ENCODE data around the gene HTR3B.
"Not testable (repeated sequence)": the region's sequence is repeated elsewhere in the genome, so short reads cannot be mapped to it uniquely, and the experiment has no call there.

Gene HTR3B, protein sequence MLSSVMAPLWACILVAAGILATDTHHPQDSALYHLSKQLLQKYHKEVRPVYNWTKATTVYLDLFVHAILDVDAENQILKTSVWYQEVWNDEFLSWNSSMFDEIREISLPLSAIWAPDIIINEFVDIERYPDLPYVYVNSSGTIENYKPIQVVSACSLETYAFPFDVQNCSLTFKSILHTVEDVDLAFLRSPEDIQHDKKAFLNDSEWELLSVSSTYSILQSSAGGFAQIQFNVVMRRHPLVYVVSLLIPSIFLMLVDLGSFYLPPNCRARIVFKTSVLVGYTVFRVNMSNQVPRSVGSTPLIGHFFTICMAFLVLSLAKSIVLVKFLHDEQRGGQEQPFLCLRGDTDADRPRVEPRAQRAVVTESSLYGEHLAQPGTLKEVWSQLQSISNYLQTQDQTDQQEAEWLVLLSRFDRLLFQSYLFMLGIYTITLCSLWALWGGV

DNA sequence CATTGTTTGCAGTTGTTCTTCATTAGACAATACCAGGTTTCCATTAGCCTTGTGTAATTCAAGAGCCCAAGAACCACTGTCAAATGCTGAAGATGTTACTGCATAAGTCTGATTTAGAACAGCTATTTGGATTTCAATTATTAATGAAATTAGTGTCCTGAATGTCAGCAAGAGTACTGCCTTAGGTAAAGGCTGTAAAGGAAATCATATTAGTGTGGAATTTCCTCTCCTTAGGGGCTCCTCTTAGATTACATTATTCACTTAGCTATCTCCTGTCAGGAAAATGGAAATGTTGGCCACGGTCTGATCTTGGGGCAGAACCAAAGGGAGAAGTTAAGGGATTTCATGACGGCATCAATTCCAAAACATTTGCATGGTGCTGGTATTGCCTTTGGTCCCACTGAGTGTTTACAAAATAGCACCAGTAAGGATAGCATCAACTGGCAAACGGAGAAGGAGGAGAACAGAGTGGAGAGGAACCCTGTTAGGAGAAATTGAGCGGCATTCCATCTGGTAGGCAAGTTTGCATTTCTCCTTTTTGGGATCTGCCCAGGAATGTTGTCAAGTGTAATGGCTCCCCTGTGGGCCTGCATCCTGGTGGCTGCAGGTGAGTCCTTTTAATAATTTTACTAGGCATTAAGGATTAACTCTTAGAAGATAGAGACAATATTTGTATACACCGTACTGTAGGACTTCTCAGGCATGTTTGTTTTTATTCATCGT is at the start of gene HTR3B:
HTR3B (plus strand) TSS at position 418 of the 723 bp plus-strand sequence; CDS start at position 556, 138 bp downstream.
- no peak for DNase-seq

DNA sequence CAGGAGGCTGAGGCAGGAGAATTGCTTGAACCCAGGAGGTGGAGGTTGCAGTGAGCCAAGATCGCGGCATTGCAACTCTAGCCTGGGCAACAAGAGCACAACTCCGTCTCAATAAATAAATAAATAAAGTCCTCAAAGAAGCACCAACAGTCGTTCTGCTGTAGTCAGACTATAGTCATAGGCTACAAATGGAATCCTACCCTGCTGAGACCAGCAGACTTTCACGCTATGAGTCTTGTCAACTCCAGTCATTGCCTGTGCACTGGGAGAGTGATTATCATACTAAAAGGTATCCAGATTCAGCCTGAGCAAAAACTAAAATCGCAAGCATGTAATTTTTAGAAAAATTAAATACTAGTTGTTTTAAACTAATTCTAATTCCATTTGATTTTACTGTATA is 48.8 kb upstream of the HTR3B start:
- no peak for DNase-seq

DNA sequence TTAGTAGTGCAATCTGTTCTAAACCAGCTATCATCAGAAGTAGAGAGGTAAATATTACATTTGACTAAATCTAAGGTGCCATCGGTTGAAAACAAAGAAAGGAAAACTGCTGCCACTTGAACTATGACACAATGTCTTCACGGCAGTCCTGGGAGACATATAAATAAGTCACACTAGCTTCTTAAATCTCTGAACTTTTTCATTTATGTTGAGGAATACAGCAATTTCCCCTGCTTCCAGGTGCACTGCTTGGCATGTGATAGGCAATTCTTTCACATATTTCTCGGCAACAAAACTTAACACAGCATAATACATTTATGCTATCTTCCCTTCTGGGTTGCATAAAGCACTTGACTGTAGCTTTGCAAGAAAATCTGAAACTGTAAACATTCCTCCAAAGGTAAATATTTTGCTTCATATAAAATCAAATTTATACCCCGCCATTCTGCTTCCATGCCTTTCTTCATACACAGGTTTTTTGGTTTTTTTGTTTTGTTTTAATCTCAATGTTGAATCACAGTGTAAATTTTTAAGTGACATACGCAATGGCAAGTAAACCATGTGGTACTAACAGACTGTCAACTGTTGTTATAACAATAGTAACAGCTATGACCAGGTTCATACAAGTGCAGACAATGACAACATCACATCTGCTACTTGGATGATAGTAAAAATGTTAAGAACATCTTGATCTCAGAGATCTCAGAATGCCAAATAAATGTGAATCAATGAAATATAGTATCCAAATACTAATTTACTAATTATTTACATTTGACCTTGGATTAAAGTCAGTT is 47.4 kb upstream of the HTR3B start:
- DNase-seq = no peak

DNA sequence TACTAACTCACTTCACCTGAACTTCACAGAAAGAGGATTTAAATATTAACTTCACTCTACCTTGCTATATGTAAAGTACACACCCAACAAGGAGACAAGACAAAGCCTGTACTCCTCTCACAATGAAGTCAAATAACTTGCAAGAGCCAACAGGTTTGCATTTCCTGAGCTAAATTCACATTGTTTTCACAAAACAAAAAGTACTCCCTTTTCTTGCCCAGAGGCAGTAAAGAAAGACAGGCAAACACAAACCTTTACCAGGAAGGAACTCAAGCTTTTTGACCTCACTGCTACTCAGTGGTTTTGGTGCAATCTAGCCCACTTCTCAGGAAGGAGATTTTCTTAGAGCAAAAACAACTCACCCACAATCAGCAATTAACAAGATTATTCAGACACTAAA is 44.9 kb upstream of the HTR3B start:
- DNase-seq = no peak

DNA sequence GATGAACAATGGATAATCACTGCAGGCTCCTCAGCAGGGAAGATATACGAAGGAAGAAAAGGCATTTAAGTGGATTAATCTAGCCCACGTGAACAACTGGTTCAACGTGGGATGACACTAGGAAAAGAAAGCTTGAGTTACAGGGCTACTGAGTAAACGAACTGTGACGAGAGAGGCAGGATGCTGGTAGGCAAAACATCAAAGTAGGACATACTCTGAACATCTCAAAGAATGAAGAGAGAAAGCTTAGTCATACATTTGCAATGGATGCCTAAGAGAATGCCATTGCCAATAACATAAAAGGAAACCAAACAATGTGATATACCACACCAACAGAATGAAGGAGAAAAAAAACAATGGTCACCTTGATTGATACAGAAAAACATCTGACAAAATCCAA is 42.2 kb upstream of the HTR3B start:
- peak; percentile 30 for DNase-seq

DNA sequence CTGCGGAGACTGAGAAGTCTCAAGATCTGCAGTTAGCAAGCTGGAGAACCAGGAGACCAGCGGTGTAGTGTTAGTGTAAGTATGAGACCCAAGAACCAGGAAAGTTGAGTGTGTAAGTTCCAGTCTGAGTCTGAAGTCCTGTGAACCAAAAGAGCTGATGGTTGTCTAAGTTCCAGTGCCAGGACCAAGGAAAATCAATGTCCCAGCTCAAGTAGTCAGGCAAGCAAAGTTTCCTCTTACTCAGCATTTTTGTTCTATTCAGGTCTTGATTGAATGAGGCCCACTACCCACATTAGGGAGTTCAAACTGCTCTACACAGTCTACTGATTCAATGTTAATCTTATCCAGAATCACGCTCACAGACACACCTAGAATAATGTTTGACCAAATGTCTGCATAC is 40.2 kb upstream of the HTR3B start:
- DNase-seq = no peak

DNA sequence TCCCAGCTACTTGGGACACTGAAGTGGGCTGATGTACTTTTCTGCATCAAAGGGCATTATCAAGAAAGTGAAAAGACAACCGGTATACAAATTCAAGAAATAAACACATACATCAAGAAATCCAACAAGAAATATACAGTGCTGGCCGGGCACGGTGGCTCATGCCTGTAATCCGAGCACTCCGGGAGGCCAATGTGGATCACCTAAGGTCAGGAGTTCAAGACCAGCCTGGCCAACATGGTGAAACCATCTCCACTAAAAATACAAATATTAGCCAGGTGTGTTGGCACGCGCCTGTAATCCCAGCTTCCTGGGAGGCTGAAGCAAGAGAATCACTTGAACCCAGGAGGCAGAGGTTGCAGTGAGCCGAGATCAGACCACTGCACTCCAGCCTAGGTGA is 38.7 kb upstream of the HTR3B start:
- no peak for DNase-seq

DNA sequence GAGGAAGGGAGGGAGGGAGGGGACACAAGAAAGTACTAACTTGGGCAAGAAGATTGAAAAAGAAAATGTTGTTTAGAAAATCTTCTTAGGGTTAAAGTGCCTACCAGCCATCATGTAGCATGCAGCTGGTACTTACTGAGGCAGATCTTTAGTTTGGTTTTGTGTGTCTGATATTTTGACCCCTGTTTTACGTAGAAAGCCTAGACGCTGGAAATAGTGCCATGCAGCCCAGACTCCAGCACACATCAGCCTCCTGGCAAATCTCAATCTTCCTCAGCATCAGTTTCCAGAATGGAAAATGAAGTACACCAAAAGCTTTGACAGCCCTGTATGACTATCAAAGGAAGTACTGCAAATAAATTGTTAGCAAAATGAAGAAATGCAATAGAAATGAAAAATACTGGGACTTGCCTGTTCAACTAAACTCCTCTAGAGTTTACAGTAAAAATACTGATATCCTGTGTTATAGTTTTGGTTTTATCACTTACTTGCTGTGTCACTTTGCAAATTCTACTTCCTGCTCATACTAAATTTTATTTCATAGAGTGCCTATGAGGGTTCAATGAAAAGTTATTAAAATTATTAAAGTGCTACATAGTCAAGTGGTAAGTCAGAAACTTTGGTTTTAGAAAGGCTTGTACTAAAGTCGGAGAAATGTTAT is 36.6 kb upstream of the HTR3B start:
- no peak for DNase-seq

DNA sequence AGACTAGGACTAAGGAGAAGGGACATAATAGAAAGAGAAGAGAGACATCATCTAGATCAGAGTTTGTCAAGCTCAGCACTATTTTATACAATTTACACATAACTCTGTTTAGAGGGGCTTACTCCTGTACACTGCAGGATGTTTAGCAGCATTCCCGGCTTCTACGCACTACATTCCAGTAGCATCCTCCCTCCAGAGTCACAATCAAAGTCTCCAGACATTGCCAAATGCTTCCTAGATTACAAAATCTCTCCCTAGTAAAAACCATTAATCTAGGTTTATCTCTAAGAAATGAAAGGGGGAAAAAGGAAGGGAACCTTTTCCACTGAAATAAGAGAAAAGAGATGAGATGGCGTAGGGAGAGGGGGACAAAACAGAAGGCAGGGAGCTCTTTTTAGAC is 33.3 kb upstream of the HTR3B start:
- no peak for DNase-seq

DNA sequence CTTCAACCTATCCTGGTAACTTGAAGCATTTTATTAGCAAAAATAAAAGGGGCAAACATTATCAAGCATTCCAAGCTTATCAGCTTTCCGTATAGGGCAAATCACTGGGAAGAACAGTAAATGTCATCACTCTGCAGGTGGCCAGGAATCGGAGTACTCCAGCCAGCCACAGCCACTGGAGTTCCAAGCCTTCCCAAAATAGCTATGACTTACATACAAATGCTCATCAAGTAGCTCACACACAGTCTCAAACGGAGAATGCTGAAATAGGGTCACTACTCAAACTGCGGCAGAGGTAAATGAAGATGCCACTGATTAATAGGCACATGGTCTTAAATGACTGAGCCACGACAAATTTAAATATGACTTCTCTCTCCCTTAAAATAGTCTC is 31.4 kb upstream of the HTR3B start:
- DNase-seq = peak; percentile 10

DNA sequence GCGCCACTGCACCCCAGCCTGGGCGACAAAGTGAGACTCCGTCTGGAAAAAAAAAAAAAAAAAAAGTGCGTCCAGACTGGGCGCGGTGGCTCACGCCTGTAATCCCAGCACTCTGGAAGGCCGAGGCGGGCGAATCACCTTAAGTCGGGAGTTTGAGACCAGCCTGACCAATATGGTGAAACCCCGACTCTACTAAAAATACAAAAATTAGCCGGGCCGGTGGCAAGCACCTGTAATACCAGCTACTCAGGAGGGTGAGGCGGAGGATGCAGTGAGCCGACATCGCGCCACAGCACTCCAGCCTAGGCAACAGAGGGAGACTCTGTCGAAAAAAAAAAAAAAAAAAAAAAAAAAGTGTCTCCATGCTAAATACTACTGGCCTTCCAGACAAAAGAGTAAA is 30.5 kb upstream of the HTR3B start:
- DNase-seq = no peak

DNA sequence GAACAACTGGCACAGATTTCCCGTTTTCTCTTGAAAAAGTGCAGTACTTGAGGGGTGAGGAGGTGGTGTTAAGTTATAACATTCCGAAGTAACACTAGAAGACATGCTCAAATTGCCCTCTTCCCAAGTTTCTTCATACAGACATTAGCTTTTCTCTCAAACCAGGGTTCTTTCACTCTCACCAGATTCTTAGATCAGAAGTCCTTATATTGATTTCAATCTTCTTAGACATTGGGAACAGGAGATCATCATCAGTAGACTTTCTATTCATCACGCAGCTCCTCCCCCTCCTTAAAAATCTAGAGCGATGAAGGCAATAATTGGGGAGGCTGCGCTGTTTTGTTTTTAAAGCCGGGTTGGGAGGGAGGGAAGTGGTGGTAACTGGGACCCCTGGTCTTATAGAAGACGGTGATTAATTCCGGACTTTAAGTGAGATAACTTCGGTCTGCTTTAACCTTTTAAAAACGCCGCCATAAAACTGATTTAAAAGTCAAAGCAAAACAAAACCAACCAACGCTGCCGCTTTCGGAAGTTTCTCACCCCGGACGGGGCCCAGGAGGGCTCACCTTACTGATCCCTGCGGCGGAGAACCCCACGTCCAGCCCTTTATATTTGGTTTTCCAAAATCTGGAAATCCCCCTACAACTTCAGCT is 29.9 kb upstream of the HTR3B start:
- DNase-seq = no peak

DNA sequence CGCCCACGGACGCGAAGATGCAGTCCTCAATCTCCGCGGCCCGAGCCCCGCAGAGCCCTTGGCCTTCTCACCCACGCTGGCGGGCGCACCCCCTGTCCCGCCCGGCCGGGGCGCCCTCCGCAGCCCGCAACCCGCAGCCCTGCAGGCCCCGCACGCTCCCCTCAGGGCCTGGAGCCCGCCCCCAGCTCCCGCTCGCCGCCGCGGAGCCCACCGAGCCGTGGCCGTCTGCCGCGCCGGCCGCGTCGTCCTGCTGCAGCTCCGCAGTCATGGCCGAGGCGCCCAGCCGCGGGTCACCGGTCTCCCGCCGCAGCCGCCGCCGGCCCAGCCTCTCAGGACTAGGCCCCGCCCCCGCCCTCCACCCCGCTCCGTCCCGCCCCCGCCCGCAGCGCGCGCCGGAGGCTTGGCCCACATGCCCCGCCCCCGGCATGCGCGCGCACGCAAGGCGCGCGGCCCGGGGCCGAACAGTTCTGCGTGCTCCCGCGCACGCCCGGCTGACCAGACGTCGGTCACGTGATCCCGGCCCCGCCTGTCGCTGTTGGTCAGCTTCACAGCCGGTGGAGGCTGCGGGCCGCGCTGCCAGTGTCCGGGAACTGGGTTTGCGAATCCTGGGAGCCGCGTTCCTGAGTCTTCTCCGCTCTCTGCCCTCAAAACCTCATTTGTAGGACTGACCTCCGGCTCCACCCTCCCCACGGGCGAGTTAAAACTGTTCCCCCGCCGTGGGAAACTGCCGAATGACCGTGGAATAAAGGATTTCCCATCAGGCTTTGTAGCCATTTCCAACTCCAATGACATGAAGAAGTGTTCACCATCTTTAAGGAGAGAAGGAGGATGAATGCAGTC is 29.1 kb upstream of the HTR3B start, which contains the start of gene USP28:
USP28 (minus strand) TSS at position 339 of the 840 bp plus-strand sequence; CDS start at position 268, 71 bp downstream.
- DNase-seq = peak; percentile 96

DNA sequence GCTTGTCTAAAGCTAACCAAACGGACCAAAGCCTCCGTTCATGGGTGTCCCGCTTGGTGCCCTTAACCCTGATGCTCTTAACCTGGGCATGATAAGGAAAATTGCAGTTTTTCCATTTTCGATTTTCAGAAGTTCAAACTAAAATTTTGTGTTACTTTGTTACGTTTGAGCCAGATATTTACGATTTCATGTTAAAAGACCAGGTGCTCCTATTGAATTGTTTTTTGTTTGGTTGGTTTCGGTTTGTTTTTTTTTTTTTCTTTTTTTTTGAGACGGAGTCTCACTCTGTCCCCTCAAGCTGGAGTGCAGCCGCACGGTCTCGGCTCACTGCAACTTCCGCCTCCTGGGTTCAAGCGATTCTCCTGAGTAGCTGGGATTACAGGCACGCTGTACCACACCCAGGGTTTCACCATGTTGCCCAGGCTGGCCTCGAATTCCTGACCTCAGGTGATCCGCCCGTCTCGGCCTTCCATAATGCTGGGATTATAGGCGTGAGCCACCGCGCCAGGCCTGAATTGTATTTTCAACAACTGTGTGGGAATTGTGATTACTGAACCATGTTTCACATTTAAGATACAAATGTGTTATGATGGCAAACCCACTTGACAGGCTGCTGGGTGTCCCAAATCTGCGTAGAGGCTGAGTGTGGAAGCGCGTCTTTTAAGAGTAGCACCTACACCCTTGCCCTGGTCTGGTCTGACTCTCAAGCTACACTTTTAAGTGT is 28.4 kb upstream of the HTR3B start:
- no peak for DNase-seq

DNA sequence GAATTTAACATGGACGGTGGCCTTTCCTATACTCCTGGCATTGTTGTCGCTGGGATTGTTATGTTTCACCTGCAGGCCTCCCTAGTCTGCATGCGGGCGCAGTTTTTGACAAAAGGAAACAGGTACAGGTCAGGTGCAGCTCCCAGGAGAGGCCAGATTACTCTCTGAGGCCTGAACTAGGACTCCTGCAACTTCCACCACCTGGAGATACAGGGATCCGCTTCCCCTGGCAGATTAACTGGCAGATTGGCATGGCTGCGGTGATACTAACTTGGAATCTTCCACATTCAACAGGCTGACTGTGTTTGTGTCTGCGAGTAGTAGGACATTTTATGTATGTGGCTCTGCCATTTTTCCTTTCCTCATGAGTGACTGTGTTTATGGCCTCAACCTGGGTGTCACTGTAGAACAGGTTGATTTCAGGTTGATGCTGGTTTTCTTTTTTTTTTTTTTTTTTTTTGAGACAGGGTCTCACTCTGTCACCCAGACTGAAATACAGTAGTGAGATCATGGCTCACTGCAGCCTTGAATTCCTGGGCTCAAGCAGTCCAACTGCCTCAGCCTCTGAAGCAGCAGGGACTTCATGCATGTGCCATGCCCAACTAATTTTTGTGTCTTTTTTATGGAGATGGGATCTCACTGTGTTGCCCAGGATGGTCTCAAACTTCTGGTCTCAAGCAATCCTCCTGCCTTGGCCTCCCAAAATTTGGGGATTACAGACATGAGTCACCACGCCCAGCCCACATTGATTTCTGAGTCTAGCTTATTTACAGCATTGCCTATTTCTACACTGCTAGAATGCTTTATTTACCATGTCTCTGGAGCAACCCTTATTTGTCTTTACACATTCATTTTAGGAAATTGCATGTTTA is 27.6 kb upstream of the HTR3B start:
- no peak for DNase-seq

DNA sequence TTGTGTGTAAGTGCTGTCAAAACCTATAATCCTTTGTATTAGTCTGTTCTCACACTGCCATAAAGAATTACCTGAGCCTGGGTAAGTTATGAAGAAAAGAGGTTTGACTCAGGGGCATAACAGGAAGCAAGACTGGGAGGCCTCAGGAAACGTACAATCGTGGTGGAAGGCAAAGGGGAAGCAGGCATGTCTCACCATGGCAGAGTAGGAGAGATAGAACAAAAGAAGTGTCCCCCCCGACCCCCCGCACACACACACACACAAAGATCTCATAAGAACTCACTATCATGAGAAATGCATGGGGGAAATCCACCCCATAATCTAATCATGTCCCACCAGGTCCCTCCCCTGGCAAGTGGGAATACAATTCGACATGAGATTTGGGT is 26.9 kb upstream of the HTR3B start:
- no peak for DNase-seq

DNA sequence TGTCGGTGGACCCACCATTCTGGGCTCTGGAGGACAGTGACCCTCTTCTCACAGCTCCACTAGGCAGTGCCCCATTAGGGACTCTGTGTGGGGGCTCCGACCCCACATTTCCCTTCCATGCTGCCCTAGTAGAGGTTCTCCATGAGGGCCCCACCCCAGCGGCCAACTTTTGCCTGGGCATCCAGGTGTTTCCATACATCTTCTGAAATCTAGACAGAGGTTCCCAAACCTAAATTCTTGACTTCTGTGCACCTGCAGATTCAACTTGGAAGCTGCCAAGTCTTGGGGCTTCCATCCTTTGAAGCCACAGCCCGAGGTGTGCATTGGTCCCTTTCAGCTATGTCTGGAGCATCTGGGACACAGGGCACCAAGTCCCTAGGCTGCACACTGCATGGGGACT is 25.1 kb upstream of the HTR3B start:
- not testable (repeated sequence) for DNase-seq

DNA sequence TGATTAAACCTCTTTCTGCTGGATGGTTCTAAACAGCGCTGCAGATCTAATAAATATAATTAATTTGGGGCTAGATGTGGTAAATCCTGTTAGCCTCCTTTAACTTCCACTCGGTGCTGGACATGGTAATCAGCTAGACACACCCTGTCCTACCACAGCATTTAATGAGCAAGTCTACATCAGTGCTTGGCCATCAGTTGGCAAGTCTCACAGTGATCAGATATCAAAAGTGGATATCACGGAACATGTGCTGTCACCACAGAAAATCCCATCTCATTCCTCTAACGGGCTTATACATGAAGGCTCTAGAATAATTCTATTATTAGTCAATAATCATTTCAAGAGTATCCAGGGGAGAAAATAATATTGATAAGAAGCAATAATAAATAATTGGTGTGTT is 23.6 kb upstream of the HTR3B start:
- no peak for DNase-seq

DNA sequence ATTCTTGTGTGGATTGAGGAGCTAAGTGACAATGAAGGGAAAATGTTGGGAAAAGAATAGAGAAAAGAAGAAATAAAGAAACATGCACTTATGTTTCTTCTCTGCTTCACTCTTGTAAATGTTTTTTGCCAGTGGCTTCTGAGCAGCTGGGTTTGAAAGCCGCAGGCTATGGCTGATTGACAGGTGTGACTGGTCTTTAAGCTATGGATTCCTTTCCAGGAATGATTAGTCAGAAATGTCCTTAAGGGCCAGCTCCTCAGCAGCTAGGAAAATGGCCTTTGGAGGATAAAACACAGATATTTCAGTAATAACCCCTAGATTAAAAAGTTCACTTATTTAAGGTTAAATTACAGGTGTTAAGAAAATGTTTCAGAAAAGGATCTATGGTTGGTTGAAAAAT is 22.7 kb upstream of the HTR3B start:
- DNase-seq = no peak

DNA sequence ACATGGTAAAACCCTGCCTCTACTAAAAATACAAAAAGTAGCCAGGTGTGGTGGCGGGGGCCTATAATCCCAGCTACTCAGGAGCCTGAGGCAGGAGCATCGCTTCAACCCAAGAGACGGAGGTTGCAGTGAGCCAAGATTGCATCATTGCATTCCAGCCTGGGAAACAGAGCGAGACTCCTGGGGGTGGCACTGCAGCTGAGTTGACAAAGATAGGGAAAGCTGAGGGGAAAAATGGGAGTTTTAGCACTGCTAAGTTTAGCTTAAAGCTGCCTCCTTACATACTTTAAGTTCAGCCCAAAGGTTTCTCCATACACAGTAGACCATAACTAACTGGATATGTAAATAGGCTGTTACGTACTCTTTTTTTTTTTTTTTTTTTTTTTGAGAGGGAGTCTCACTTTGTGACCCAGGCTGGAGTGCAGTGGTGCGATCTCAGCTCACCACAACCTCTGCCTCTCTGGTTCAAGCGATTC is 20.2 kb upstream of the HTR3B start:
- no peak for DNase-seq

All from NCI-H146 (cell line).